ENCODE data around the gene MRTFA. TPM values are rescaled to one million over a fixed set of nuclear protein-coding genes. Genes with fewer than 3 reads are reported as not detected.
A peak's percentile ranks its signal among the peaks of the same experiment; 100 is the strongest.

Gene MRTFA
- total RNA-seq, 3 donors from 2014 or later (not counting 1 experiment from before 2014, with no cell fraction given): 81.8 to 91.9 (median 83.5) TPM

- Histone ChIP-seq H3K4me1 (ENCODE audit: control insufficient read depth, insufficient read depth, low read length) (no peaks in the 10 kb centered on the region), H3K27me3 (ENCODE audit: control insufficient read depth, insufficient read depth, low read length) (no peaks in the 10 kb centered on the region), H3K9me3 (ENCODE audit: control insufficient read depth, insufficient read depth, low read length) (peaks cover 3% of the 10 kb centered on the region), H3K36me3 (ENCODE audit: control insufficient read depth, insufficient read depth, low read length) (no peaks in the 10 kb centered on the region), H3K27ac (ENCODE audit: low read length) (no peak overlapping the region), H3K4me3 (ENCODE audit: low read length) (no peak overlapping the region)
- no peak for TF ChIP-seq CTCF (IDR thresholded peaks at IDR 0.05)
- H3K9me3 Mint-ChIP-seq: peaks cover 0 to 7% of the 10 kb centered on the region in 2 donors
- peak overlapping the region in 1 of 2 donors; percentile 1 for H3K27ac Mint-ChIP-seq
- peaks cover 30 to 50% of the 10 kb centered on the region in 2 donors for H3K4me1 Mint-ChIP-seq
- ATAC-seq: no peak
- H3K4me3 Mint-ChIP-seq: no peak overlapping the region
- no peaks in the 10 kb centered on the region for H3K27me3 Mint-ChIP-seq (ENCODE audit: low read depth in 2 of 2)
- no peaks in the 10 kb centered on the region for H3K36me3 Mint-ChIP-seq
- 83% methylated on average over 8 of the region's 9 CpGs for WGBS (ENCODE audit: insufficient coverage)
- no peak for DNase-seq
- intact Hi-C loops (cut with micrococcal nuclease): no loop called here
Measured at GRCh38 chr22:40621309-40622151, 15.0 kb downstream of the MRTFA start.

DNA sequence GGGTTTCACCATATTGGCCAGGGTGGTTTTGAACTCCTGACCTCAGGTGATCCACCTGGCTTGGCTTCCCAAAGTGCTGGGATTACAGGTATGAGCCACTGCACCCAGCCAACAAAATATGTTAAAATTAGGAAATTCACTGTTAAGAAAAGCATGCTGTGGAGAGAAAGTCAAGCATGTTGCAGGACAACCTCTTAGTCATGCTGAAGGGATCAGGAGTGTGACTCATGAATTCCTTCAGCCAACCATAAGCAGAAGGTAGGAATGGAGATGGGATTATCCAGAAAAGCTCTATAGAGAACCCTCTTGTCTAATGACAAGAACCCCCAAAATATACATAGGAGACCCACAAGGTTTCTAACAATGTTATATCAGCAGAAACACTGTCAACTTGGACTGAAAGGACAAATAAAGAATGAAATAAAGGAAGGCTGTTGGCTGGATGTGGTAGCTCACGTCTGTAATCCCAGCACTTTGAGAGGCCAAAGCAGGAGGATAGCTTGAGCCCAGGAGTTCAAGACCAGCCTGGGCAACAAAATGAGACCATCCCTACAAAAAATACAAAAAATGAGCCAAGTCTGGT is 16.0 kb downstream of the MRTFA start:
- H3K27ac Mint-ChIP-seq: no peak overlapping the region
- no peak for ATAC-seq
- DNase-seq: no peak
- 89% methylated on average over 1 of the region's 1 CpG for WGBS (ENCODE audit: insufficient coverage)
- no peak for TF ChIP-seq CTCF (IDR thresholded peaks at IDR 0.05)
- H3K9me3 Mint-ChIP-seq: peaks cover 0 to 7% of the 10 kb centered on the region in 2 donors
- Histone ChIP-seq H3K9me3 (ENCODE audit: control insufficient read depth, insufficient read depth, low read length) (peaks cover 3% of the 10 kb centered on the region), H3K27me3 (ENCODE audit: control insufficient read depth, insufficient read depth, low read length) (no peaks in the 10 kb centered on the region), H3K36me3 (ENCODE audit: control insufficient read depth, insufficient read depth, low read length) (no peaks in the 10 kb centered on the region), H3K27ac (ENCODE audit: low read length) (no peak overlapping the region), H3K4me1 (ENCODE audit: control insufficient read depth, insufficient read depth, low read length) (no peaks in the 10 kb centered on the region), H3K4me3 (ENCODE audit: low read length) (no peak overlapping the region)
- H3K4me3 Mint-ChIP-seq: no peak overlapping the region
- H3K27me3 Mint-ChIP-seq (ENCODE audit: low read depth in 2 of 2): no peaks in the 10 kb centered on the region
- H3K4me1 Mint-ChIP-seq: peaks cover 26 to 55% of the 10 kb centered on the region in 2 donors
- H3K36me3 Mint-ChIP-seq: no peaks in the 10 kb centered on the region
- intact Hi-C loops (cut with micrococcal nuclease): no loop called here

DNA sequence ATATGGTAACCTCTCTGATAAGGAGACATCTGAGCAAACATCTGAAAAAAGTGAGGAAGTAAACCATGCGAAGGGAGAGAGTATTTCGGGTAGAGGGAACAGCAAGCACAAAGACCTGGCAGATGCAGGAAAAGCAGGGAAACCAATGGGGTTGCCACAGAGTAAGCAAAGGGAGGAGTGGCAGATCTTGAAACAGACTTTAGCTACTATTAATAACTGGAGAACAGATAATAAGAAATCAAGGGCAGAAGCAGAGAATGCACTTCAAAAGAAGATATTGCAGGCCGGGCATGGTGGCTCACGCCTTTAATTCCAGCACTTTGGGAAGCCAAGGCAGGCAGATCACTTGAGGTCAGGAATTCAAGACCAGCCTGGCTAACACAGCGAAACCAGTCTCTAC is 18.1 kb downstream of the MRTFA start:
- H3K27me3 Mint-ChIP-seq (ENCODE audit: low read depth in 2 of 2): no peaks in the 10 kb centered on the region
- peaks cover 0 to 7% of the 10 kb centered on the region in 2 donors for H3K9me3 Mint-ChIP-seq
- 96% methylated on average over 5 of the region's 5 CpGs for WGBS (ENCODE audit: insufficient coverage)
- no peak overlapping the region for H3K4me3 Mint-ChIP-seq
- ATAC-seq (no peak), DNase-seq (no peak)
- no peak overlapping the region for H3K27ac Mint-ChIP-seq
- Histone ChIP-seq H3K27me3 (ENCODE audit: control insufficient read depth, insufficient read depth, low read length) (no peaks in the 10 kb centered on the region), H3K9me3 (ENCODE audit: control insufficient read depth, insufficient read depth, low read length) (peaks cover 3% of the 10 kb centered on the region), H3K27ac (ENCODE audit: low read length) (no peak overlapping the region), H3K4me3 (ENCODE audit: low read length) (no peak overlapping the region), H3K4me1 (ENCODE audit: control insufficient read depth, insufficient read depth, low read length) (no peaks in the 10 kb centered on the region), H3K36me3 (ENCODE audit: control insufficient read depth, insufficient read depth, low read length) (no peaks in the 10 kb centered on the region)
- intact Hi-C loops (cut with micrococcal nuclease): no loop called here
- TF ChIP-seq CTCF (IDR thresholded peaks at IDR 0.05): no peak
- H3K36me3 Mint-ChIP-seq: no peaks in the 10 kb centered on the region
- H3K4me1 Mint-ChIP-seq: peaks cover 33 to 60% of the 10 kb centered on the region in 2 donors
